ENCODE measurements around the gene RANBP3.
"Not testable (repeated sequence)": the region's sequence is repeated elsewhere in the genome, so short reads cannot be mapped to it uniquely, and the experiment has no call there.

RANBP3 gene

GRCh38 chr19:5884065-5884811 lies 93.7 kb downstream of the RANBP3 start:
- H3K4me3 ChIP-seq (ENCODE audit: low read depth, low read length); H3K27me3 ChIP-seq (ENCODE audit: control insufficient read depth, insufficient read depth, low read length); H3K9ac ChIP-seq (ENCODE audit: low read length); H3K9me3 ChIP-seq (ENCODE audit: control insufficient read depth, insufficient read depth, low read depth, low read length); H3K27ac ChIP-seq (ENCODE audit: low read depth, low read length); H3K36me3 ChIP-seq (ENCODE audit: control insufficient read depth, insufficient read depth, low read length): not testable (repeated sequence)
- peaks cover 20% of the 10 kb centered on the region for H3K4me1 ChIP-seq (ENCODE audit: control insufficient read depth, insufficient read depth, low read length)

DNA sequence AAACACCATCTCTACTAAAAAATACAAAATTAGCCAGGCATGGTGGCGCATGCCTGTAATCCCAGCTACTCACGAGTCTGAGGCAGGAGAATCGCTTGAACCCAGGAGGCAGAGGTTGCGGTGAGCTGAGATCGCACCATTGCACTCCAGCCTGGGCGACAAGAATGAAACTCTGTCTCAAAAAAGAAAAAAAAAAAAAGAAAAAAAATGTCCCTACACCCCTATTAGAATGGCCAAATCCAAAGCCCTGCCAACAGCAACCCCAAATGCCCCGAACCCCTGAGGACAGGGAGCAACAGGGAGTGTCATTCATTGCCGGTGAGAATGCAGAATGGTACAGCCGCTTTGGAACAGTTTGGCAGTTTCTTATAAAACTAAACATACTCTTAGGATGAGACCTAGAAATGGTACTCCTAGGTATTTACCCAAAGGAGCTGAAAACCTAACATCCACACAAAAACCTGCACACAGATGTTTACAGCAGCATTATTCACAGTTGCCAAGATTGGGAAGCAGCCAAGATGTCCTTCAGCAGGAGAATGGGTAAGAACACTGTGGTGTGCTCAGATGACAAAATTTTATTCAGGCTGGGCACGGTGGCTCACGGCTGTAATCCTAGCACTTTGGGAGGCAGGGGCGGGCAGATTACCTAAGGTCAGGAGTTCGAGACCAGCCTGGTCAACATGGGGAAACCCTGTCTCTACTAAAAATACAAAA lies 94.6 kb downstream of the RANBP3 start:
- H3K27me3 ChIP-seq (ENCODE audit: control insufficient read depth, insufficient read depth, low read length); H3K4me3 ChIP-seq (ENCODE audit: low read depth, low read length); H3K9me3 ChIP-seq (ENCODE audit: control insufficient read depth, insufficient read depth, low read depth, low read length); H3K9ac ChIP-seq (ENCODE audit: low read length); H3K27ac ChIP-seq (ENCODE audit: low read depth, low read length); H3K36me3 ChIP-seq (ENCODE audit: control insufficient read depth, insufficient read depth, low read length): not testable (repeated sequence)
- peaks cover 20% of the 10 kb centered on the region for H3K4me1 ChIP-seq (ENCODE audit: control insufficient read depth, insufficient read depth, low read length)

- H3K9me3 ChIP-seq (ENCODE audit: control insufficient read depth, insufficient read depth, low read depth, low read length): no peaks in the 10 kb centered on the region
- no peak overlapping the region for H3K27ac ChIP-seq (ENCODE audit: low read depth, low read length)
- H3K27me3 ChIP-seq (ENCODE audit: control insufficient read depth, insufficient read depth, low read length): peaks cover 3% of the 10 kb centered on the region; the same call in 1 of the 2 replicates
- H3K4me3 ChIP-seq (ENCODE audit: low read depth, low read length): no peak overlapping the region
- H3K36me3 ChIP-seq (ENCODE audit: control insufficient read depth, insufficient read depth, low read length): no peaks in the 10 kb centered on the region
- peaks cover 20% of the 10 kb centered on the region for H3K4me1 ChIP-seq (ENCODE audit: control insufficient read depth, insufficient read depth, low read length)
- no peak overlapping the region for H3K9ac ChIP-seq (ENCODE audit: low read length)
Observed at GRCh38 chr19:5882421-5882968, 95.4 kb downstream of the RANBP3 start.

- Histone ChIP-seq H3K27ac (ENCODE audit: low read depth, low read length) (no peak overlapping the region), H3K9ac (ENCODE audit: low read length) (no peak overlapping the region), H3K9me3 (ENCODE audit: control insufficient read depth, insufficient read depth, low read depth, low read length) (no peaks in the 10 kb centered on the region), H3K4me3 (ENCODE audit: low read depth, low read length) (no peak overlapping the region), H3K36me3 (ENCODE audit: control insufficient read depth, insufficient read depth, low read length) (no peaks in the 10 kb centered on the region), H3K4me1 (ENCODE audit: control insufficient read depth, insufficient read depth, low read length) (peaks cover 20% of the 10 kb centered on the region), H3K27me3 (ENCODE audit: control insufficient read depth, insufficient read depth, low read length) (peaks cover 3% of the 10 kb centered on the region; the same call in 1 of the 2 replicates)
Observed at GRCh38 chr19:5881543-5882299, 96.2 kb downstream of the RANBP3 start.

DNA sequence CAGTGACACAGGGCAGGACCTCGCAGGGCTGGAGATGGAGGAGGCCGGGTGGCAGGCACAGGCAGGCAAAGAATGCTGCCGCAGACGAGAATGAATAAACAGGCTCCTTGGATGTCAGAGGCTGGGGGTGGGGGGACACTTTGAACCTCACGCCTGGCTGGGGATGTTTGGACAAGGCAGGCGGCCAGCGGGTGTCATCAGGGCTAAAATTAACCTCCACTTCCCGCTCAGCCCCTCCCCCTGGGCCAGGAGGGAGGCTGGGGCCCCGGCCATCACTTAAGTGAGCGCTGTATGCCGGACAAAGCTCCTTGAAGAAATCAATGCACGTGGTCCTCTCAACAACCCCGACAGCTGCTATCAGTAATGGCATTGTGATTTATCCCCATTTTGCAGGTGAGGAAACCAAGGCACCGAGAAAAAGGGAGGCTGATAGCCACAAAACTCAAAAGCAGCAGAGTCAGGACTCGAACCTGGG lies 97.3 kb downstream of the RANBP3 start:
- Histone ChIP-seq H3K4me3 (ENCODE audit: low read depth, low read length) (no peak overlapping the region; the same call in 1 of the 2 replicates), H3K27ac (ENCODE audit: low read depth, low read length) (no peak overlapping the region; the same call in 1 of the 2 replicates), H3K9ac (ENCODE audit: low read length) (peak overlapping the region; percentile 31), H3K9me3 (ENCODE audit: control insufficient read depth, insufficient read depth, low read depth, low read length) (no peaks in the 10 kb centered on the region), H3K27me3 (ENCODE audit: control insufficient read depth, insufficient read depth, low read length) (peaks cover 3% of the 10 kb centered on the region; the same call in 1 of the 2 replicates), H3K36me3 (ENCODE audit: control insufficient read depth, insufficient read depth, low read length) (no peaks in the 10 kb centered on the region), H3K4me1 (ENCODE audit: control insufficient read depth, insufficient read depth, low read length) (peaks cover 20% of the 10 kb centered on the region)

GRCh38 chr19:5880196-5880595 lies 97.7 kb downstream of the RANBP3 start:
- Histone ChIP-seq H3K27me3 (ENCODE audit: control insufficient read depth, insufficient read depth, low read length) (peaks cover 3% of the 10 kb centered on the region; the same call in 1 of the 2 replicates), H3K4me3 (ENCODE audit: low read depth, low read length) (no peak overlapping the region), H3K9me3 (ENCODE audit: control insufficient read depth, insufficient read depth, low read depth, low read length) (no peaks in the 10 kb centered on the region), H3K4me1 (ENCODE audit: control insufficient read depth, insufficient read depth, low read length) (peaks cover 20% of the 10 kb centered on the region), H3K27ac (ENCODE audit: low read depth, low read length) (no peak overlapping the region), H3K36me3 (ENCODE audit: control insufficient read depth, insufficient read depth, low read length) (no peaks in the 10 kb centered on the region), H3K9ac (ENCODE audit: low read length) (no peak overlapping the region)

GRCh38 chr19:5877882-5878281 lies 100.1 kb downstream of the RANBP3 start:
- H3K9ac ChIP-seq (ENCODE audit: low read length): no peak overlapping the region

DNA sequence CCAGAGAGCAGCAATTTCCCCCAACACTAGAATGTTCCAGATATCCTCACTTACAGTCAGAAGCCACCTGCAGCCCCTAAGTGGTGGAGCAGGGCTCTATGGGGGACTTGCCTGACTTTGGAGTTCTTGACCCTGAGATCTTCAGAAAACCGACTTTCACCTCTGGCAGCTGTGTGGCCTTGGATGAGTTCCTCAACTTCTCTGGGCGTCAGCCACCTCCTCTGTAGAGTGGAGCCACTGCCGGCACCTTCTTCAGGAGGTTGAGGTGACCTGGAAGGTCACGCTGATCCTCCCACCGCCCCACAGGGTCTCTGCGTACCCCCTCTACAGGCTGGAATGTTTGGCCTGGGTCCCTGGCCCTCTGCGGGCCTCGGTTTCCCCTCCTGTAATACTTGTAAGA lies 100.5 kb downstream of the RANBP3 start:
- peaks cover 19% of the 10 kb centered on the region for H3K4me1 ChIP-seq (ENCODE audit: control insufficient read depth, insufficient read depth, low read length)
- no peaks in the 10 kb centered on the region for H3K9me3 ChIP-seq (ENCODE audit: control insufficient read depth, insufficient read depth, low read depth, low read length)
- no peak overlapping the region for H3K4me3 ChIP-seq (ENCODE audit: low read depth, low read length)
- H3K36me3 ChIP-seq (ENCODE audit: control insufficient read depth, insufficient read depth, low read length): no peaks in the 10 kb centered on the region
- H3K27me3 ChIP-seq (ENCODE audit: control insufficient read depth, insufficient read depth, low read length): peaks cover 3% of the 10 kb centered on the region; the same call in 1 of the 2 replicates
- H3K27ac ChIP-seq (ENCODE audit: low read depth, low read length): no peak overlapping the region
- H3K9ac ChIP-seq (ENCODE audit: low read length): no peak overlapping the region

More at GRCh38 chr19:5877882-5878281, 100.1 kb downstream of the RANBP3 start:
- Histone ChIP-seq H3K27ac (ENCODE audit: low read depth, low read length) (no peak overlapping the region), H3K9me3 (ENCODE audit: control insufficient read depth, insufficient read depth, low read depth, low read length) (no peaks in the 10 kb centered on the region), H3K36me3 (ENCODE audit: control insufficient read depth, insufficient read depth, low read length) (no peaks in the 10 kb centered on the region), H3K27me3 (ENCODE audit: control insufficient read depth, insufficient read depth, low read length) (peaks cover 3% of the 10 kb centered on the region; the same call in 1 of the 2 replicates), H3K4me1 (ENCODE audit: control insufficient read depth, insufficient read depth, low read length) (peaks cover 20% of the 10 kb centered on the region), H3K4me3 (ENCODE audit: low read depth, low read length) (no peak overlapping the region)

- H3K4me1 ChIP-seq (ENCODE audit: control insufficient read depth, insufficient read depth, low read length); H3K4me3 ChIP-seq (ENCODE audit: low read depth, low read length); H3K27me3 ChIP-seq (ENCODE audit: control insufficient read depth, insufficient read depth, low read length); H3K27ac ChIP-seq (ENCODE audit: low read depth, low read length); H3K9ac ChIP-seq (ENCODE audit: low read length); H3K36me3 ChIP-seq (ENCODE audit: control insufficient read depth, insufficient read depth, low read length); H3K9me3 ChIP-seq (ENCODE audit: control insufficient read depth, insufficient read depth, low read depth, low read length): not testable (repeated sequence)
Observed at GRCh38 chr19:5874496-5874895, 103.4 kb downstream of the RANBP3 start.

- no peak overlapping the region for H3K4me3 ChIP-seq (ENCODE audit: low read depth, low read length)
- no peaks in the 10 kb centered on the region for H3K27me3 ChIP-seq (ENCODE audit: control insufficient read depth, insufficient read depth, low read length)
- no peak overlapping the region for H3K9ac ChIP-seq (ENCODE audit: low read length)
- H3K4me1 ChIP-seq (ENCODE audit: control insufficient read depth, insufficient read depth, low read length): no peaks in the 10 kb centered on the region
- no peaks in the 10 kb centered on the region for H3K9me3 ChIP-seq (ENCODE audit: control insufficient read depth, insufficient read depth, low read depth, low read length)
- no peaks in the 10 kb centered on the region for H3K36me3 ChIP-seq (ENCODE audit: control insufficient read depth, insufficient read depth, low read length)
- H3K27ac ChIP-seq (ENCODE audit: low read depth, low read length): no peak overlapping the region
Observed at GRCh38 chr19:5873617-5874199, 104.2 kb downstream of the RANBP3 start.
